NCI-H345 treated with DMSO at 0.1 percent for 48 hours (cell line): Measurements from ENCODE around the gene KPNA1.
A peak's percentile ranks its signal among the peaks of the same experiment; 100 is the strongest.

ENCODE experiments used
- DNase-seq: peaks from one replicate; lab custom pipeline; 2025; ENCODE audit not compliant: unreplicated experiment; lab: John Stamatoyannopoulos, UW

Gene KPNA1

DNA sequence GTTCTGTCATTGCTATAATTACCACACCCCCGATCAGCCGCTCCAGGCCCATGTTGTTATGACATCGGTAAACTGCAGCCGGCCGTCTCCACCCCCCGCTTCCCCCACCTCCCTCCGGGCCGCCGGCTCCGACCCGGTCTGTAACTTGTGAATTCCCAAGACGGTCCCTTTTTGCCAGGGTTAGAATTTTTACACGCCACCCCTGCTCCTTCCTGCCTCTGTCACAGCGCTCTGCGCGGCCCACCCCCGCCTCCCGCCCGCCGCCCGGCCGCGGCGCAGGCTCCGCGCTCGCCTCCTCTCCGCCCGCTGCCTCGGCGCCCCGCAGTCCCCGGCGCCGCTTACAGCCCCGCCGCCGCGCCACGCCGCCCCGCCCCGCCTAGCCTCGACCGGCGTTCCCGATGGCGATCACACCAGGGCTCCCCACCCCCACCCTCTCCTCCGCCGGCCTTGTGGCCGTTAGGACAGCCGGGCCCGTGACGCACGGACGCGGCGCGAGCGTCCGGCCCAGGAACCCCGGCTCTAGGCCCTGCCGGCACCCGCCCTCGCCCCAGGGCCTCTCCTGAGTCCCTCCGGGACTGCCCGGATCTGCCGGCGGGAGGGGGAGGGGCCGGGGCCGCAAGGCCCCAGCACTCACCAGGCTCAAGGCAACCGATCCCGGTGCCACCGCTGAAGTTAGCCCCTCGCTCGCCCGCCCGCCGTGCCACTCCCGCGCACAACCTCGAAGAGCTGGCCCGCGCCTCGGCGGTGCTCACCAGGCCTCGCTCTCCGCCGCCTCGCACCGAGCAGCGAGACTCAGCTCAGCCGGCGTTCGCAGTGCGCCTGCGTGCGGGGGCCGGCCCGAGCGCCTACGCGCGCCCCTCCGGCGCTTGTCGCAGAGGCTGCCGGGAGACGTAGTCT, at the start of gene KPNA1:
TSS of gene KPNA1 (minus strand) at position 817 of the 897 bp plus-strand sequence. CDS start 18,374 bp downstream, outside the sequence.
- DNase-seq = peak; percentile 64

- peak; percentile 27 for DNase-seq
These were observed 49.6 kb upstream of the KPNA1 start, which contains the start of the genes DTX3L and PARP9 for GRCh38 chr3:122564155-122564912. DTX3L (plus strand) TSS chr3:122564338; CDS start chr3:122564427, 89 bp downstream. PARP9 (minus strand) TSS chr3:122564300; CDS start chr3:122559620, 4,680 bp downstream.

DNA sequence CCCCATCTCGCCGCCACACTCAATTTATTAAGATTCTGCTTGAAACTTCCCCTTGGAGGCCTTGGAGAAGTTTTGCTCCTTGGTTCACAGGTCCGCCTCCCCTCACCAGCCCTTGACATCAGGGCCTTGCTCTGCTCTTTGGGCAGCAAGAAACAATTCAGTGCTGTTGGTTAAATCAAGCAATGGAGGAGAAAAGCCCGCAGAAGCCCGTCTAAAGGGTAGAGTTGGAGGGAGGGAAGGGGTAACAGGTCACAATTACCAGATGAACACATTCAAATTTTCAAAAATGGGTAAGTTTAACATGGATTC, 48.9 kb upstream of the KPNA1 start:
- no peak for DNase-seq

- DNase-seq = no peak
These were observed 48.4 kb upstream of the KPNA1 start for GRCh38 chr3:122562923-122563716.

DNA sequence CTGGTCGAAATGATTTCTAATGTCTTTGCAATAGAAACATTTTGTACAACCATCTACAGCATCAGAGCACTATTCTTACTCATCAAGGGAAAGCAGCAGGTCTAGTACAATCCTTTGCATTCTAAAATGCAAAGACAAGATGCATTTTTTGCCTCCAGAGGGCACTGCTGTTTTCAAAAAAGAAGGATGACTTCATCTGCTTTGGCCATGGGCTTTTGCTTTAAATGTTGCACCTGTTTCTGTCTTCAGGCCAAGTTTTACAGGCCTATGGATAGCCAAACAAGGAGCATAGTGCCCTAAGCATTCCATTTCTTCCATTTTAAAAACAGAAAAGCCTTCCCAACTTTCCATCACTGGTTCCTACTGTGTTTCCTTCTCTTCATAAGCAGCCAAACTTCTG, 45.9 kb upstream of the KPNA1 start:
- peak; percentile 5 for DNase-seq

DNA sequence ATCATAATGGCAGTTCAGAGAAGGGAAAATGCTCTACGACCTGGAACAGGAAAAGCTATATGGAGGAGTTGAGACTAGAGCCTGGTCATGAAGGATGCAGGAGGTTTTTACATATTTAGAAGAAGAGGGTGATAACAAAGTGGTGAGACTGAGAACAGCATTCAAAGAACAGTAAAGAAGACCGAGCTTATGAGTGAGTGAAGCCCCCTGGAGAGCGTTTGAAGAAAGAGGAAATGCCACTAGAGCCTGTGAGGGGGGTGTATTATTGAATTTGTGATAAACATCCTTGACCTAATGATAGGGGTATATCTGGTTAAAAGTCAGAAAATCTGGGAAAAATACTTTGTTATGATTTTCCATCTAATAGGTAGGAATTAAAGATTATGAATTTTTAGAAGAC, 45.2 kb upstream of the KPNA1 start:
- no peak for DNase-seq

- no peak for DNase-seq
These were observed 43.9 kb upstream of the KPNA1 start for GRCh38 chr3:122558605-122559004.

- DNase-seq = no peak
These were observed 42.6 kb upstream of the KPNA1 start for GRCh38 chr3:122557356-122557755.

DNA sequence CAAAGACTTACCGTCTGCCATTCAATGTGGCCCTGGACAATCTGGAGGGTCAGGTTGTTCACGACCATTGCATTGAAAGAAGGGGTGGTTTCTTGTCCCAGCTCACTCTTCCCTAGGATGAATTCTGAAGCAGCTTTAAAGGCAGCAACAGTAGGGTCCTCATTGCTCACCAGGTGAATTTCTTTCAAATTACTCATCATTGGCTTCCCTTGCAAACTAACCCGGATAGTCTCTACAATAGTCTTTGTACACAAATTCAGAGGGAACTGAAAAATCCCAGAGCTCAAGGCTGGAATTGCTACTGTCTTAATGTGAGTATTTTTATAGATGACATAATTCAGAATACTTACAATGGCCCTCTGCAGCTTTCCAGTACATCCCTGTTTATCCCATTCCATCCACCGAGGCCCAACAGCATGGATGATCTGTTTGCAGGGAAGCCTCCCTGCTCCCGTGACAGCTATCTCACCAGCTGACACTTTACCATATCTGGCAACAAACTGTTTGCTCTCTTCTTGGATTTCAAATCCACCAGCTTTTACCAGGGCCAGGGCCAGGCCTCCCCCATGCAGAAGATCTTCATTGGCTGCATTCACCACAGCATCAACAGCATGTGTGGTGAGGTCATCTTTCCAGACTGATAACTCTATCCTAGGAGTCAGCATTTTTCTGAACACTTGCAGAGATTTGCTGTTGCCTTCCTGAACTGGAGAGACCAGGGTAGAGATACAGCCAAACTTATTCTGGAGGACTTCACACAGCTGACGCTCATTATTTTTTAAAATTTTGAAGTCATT, 40.7 kb upstream of the KPNA1 start:
- DNase-seq = no peak

- DNase-seq = no peak
These were observed 38.4 kb upstream of the KPNA1 start for GRCh38 chr3:122553171-122553570.

GRCh38 chr3:122548619-122549018, 33.9 kb upstream of the KPNA1 start:
- DNase-seq = no peak

DNA sequence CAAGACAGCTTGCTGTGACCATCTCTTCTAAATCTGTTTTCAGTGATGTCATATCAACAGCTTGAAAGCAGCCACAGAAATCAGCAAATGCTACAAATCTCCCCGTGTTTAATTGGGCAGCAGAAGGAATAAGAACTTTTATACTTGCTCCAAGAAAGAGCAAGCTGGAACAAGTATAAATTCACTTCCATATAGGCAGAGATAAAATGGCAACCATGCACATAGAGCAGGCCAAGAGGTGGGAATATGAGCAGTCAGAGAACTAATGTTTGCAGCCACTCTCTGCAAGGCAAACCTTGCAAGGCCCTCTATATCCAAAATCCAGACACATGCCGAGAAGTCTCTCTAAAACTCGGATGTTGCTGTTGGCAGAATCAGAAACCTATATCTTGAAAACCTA, 33.3 kb upstream of the KPNA1 start:
- no peak for DNase-seq

GRCh38 chr3:122546151-122546550, 31.4 kb upstream of the KPNA1 start:
- no peak for DNase-seq

DNA sequence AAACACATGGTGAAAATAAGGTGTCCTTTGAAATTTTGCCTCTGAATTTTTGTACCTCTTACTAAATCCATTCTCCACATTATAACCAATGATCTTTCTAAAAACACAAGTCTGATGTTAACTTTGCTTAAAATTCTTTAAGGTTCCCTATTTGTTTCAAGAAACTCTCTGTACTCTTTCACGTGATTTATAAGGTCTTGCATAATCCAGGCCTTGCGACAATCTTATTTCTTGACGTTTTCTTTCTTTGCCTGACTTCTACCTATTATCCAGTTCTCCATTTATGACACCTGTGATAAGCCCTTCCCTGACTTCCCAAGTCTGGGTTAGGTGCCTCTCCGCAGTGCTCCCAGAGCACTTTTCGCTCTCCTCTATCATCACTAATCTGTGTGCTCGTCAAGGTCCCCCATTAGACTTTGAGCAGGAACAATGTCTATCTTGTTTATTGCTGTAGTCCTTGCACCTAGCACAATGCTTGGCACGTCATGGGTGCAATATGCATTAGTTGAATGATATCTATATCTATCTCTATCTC, 24.3 kb upstream of the KPNA1 start:
- DNase-seq = no peak

- no peak for DNase-seq
These were observed 21.9 kb upstream of the KPNA1 start for GRCh38 chr3:122536632-122537001.

DNA sequence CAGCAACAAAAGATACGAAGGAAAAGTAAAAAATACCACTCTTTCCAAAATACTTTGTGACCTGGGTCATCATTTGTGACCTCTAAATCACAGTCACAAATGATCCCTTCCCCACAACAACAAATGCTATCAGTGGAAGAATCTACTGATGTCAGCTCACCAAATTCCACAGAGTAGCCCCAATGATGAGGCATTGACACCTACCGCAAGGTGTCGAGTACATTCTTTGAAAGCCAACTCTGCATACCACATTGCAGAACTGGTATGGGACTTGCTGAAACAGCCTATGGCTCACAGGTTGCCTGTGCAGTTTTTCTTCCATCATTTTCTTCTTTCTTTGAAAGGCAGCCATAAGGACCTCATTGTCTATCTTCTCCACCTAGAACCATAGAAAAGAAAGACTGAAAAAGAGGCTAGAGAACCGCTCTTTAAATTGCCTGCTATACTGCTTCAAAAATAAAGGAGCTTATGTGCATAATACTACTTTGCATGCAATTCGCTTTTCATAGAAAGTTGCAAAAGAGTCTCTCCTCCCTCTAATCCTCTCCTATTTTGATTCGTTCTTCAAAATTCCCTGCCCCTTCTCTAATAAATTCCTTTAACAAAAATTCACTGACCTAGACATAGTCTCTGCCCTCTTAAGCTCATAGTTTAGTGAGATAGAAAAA, 21.4 kb upstream of the KPNA1 start:
- DNase-seq = no peak

DNA sequence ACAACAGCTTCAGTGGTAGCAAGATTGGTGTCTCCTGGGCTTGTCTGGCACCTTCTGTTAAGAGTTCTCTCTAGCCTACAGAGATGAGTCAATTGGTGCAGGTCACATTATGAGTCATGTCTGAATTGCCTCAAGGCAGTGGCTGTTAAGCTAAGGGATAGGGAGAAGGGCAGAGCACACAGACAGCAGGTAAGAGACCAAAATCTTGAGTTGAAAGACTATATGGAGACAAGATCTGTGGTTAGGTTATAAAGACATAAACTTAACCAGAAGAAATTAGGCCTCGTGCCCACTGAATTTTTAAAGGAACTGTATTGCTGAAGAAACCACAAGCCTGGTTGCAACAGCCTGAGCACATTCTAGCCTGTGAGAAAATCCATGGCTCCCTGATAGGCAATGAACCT, 19.2 kb upstream of the KPNA1 start:
- no peak for DNase-seq

DNA sequence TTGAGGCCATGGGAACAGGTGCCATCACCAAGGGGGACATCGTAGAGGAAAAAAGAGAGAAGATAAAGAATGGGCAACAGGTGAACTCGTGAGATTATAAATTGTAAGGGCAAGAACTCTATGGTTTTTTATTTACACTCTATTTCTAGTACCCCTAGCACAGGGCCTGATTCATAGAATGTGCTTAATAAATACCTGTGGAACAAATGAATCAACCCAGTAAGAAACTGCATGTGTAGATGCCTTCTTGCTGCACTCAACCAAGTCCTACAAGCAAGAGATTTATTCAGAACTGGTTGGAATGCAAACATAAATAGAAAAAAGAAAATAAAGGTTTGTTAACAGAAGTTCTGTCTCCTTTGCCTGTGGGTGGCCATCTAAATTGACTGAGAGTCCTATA, 18.7 kb upstream of the KPNA1 start:
- DNase-seq = no peak

GRCh38 chr3:122530164-122530563, 15.4 kb upstream of the KPNA1 start:
- no peak for DNase-seq

DNA sequence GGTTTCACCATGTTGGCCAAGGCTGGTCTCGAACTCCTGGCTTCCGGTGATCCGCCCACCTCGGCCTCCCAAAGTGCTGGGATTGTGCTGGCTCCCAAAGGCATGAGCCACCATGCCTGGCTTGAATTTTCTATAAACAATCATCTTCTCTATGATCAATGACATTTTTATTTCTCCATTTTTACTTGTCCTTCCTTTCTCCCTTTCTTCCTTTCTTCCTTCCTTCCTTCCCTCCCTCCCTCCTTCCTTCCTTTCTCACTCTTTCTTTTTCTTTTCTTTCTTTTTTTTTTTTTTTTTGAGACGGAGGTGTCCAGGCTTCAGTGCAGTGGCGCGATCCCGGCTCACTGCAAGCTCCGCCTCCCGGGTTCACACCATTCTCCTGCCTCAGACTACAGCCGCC, 8.6 kb upstream of the KPNA1 start:
- DNase-seq = no peak
